Central memory CD8-positive, alpha-beta T cell (primary cell): Measurements from ENCODE around the gene EIPR1.

Source experiments
- ATAC-seq: fragments of 150-1000 bp; cut with Tn5 transposase; replicated peaks from 2 replicates; pipeline ENCODE4 v1.10.0; 2022; ENCODE audit warnings: mild to moderate bottlenecking, moderate FRiP score, moderate number of reproducible peaks; ENCODE audit not compliant: poor library complexity, severe bottlenecking; ENCODE audit errors: extremely low read depth
- DNase-seq, 2 donors: peaks; one replicate each; pipeline ENCODE4 v3.0.0; 2021; ENCODE audit warnings: low spot score in 2 of 2
- H3K27ac Mint-ChIP-seq: one replicate; pipeline ENCODE4 v1.8.0; 2022; ENCODE audit warnings: low read depth, mild to moderate bottlenecking, moderate library complexity, mixed read lengths
- H3K27me3 Mint-ChIP-seq: one replicate; pipeline ENCODE4 v1.8.0; 2022; ENCODE audit warnings: mixed read lengths
- H3K36me3 Mint-ChIP-seq: one replicate; pipeline ENCODE4 v1.8.0; 2022; ENCODE audit warnings: mild to moderate bottlenecking, moderate library complexity, mixed read lengths; ENCODE audit not compliant: insufficient read depth
- H3K4me1 Mint-ChIP-seq: one replicate; pipeline ENCODE4 v1.8.0; 2022; ENCODE audit warnings: mixed read lengths
- H3K4me3 Mint-ChIP-seq: one replicate; pipeline ENCODE4 v1.8.0; 2022; ENCODE audit warnings: mild to moderate bottlenecking, moderate library complexity, mixed read lengths
- H3K9me3 Mint-ChIP-seq: one replicate; pipeline ENCODE4 v1.8.0; 2022; ENCODE audit warnings: mixed read lengths

Gene EIPR1

GRCh38 chr2:3172265-3172935 lies 205.2 kb downstream of the EIPR1 start:
- Mint-ChIP-seq H3K27ac (no peak overlapping the region), H3K9me3 (no peaks in the 10 kb centered on the region), H3K27me3 (no peaks in the 10 kb centered on the region), H3K4me3 (no peak overlapping the region), H3K4me1 (no peaks in the 10 kb centered on the region), H3K36me3 (peaks cover 2% of the 10 kb centered on the region)
- DNase-seq (no peak), ATAC-seq (no peak)

- Mint-ChIP-seq H3K36me3 (peaks cover 2% of the 10 kb centered on the region), H3K4me3 (no peak overlapping the region), H3K27me3 (no peaks in the 10 kb centered on the region), H3K4me1 (no peaks in the 10 kb centered on the region), H3K9me3 (no peaks in the 10 kb centered on the region), H3K27ac (no peak overlapping the region)
- no peak for ATAC-seq
- DNase-seq, result no peak
Observed at GRCh38 chr2:3171564-3172264, 205.9 kb downstream of the EIPR1 start.

- Mint-ChIP-seq H3K36me3 (peaks cover 2% of the 10 kb centered on the region), H3K27ac (no peak overlapping the region), H3K4me3 (no peak overlapping the region), H3K4me1 (no peaks in the 10 kb centered on the region), H3K27me3 (no peaks in the 10 kb centered on the region), H3K9me3 (no peaks in the 10 kb centered on the region)
- no peak for ATAC-seq
- no peak for DNase-seq
Observed at GRCh38 chr2:3170792-3171455, 206.7 kb downstream of the EIPR1 start.

- peaks cover 4% of the 10 kb centered on the region for H3K36me3 Mint-ChIP-seq
- H3K27ac Mint-ChIP-seq, result no peak overlapping the region
Observed at GRCh38 chr2:3169106-3169870, 208.3 kb downstream of the EIPR1 start.

GRCh38 chr2:3168230-3168891 lies 209.3 kb downstream of the EIPR1 start:
- H3K36me3 Mint-ChIP-seq, result peaks cover 4% of the 10 kb centered on the region
- no peaks in the 10 kb centered on the region for H3K27me3 Mint-ChIP-seq
- H3K9me3 Mint-ChIP-seq, result peaks cover 8% of the 10 kb centered on the region
- DNase-seq (no peak), ATAC-seq (no peak)
- no peak overlapping the region for H3K4me3 Mint-ChIP-seq
- no peaks in the 10 kb centered on the region for H3K4me1 Mint-ChIP-seq
- no peak overlapping the region for H3K27ac Mint-ChIP-seq

More at GRCh38 chr2:3169106-3169870, 208.3 kb downstream of the EIPR1 start:
- ATAC-seq (no peak), DNase-seq (no peak)
- peaks cover 5% of the 10 kb centered on the region for H3K9me3 Mint-ChIP-seq
- no peaks in the 10 kb centered on the region for H3K4me1 Mint-ChIP-seq
- no peak overlapping the region for H3K4me3 Mint-ChIP-seq
- no peaks in the 10 kb centered on the region for H3K27me3 Mint-ChIP-seq

- Mint-ChIP-seq H3K27ac (no peak overlapping the region), H3K27me3 (no peaks in the 10 kb centered on the region), H3K9me3 (peaks cover 11% of the 10 kb centered on the region), H3K4me1 (no peaks in the 10 kb centered on the region), H3K4me3 (no peak overlapping the region), H3K36me3 (peaks cover 4% of the 10 kb centered on the region)
- ATAC-seq (no peak), DNase-seq (no peak)
Observed at GRCh38 chr2:3163401-3163800, 214.2 kb downstream of the EIPR1 start.

- H3K27ac Mint-ChIP-seq, result no peak overlapping the region
- peaks cover 11% of the 10 kb centered on the region for H3K9me3 Mint-ChIP-seq
- H3K4me1 Mint-ChIP-seq, result no peaks in the 10 kb centered on the region
- DNase-seq (no peak), ATAC-seq (no peak)
- no peak overlapping the region for H3K4me3 Mint-ChIP-seq
- H3K36me3 Mint-ChIP-seq, result peaks cover 4% of the 10 kb centered on the region
- no peaks in the 10 kb centered on the region for H3K27me3 Mint-ChIP-seq
Observed at GRCh38 chr2:3162442-3163077, 215.1 kb downstream of the EIPR1 start.

GRCh38 chr2:3160751-3161330 lies 216.8 kb downstream of the EIPR1 start:
- Mint-ChIP-seq H3K36me3 (peaks cover 6% of the 10 kb centered on the region), H3K27me3 (no peaks in the 10 kb centered on the region), H3K9me3 (peaks cover 11% of the 10 kb centered on the region), H3K4me3 (no peak overlapping the region), H3K27ac (no peak overlapping the region), H3K4me1 (no peaks in the 10 kb centered on the region)
- no peak for ATAC-seq
- DNase-seq, result no peak

GRCh38 chr2:3159782-3160545 lies 217.7 kb downstream of the EIPR1 start:
- H3K4me1 Mint-ChIP-seq, result no peaks in the 10 kb centered on the region
- DNase-seq, result no peak
- no peak for ATAC-seq
- H3K9me3 Mint-ChIP-seq, result peaks cover 6% of the 10 kb centered on the region
- H3K27me3 Mint-ChIP-seq, result no peaks in the 10 kb centered on the region
- H3K4me3 Mint-ChIP-seq, result no peak overlapping the region
- H3K36me3 Mint-ChIP-seq, result peaks cover 5% of the 10 kb centered on the region
- H3K27ac Mint-ChIP-seq, result no peak overlapping the region

- Mint-ChIP-seq H3K4me1 (no peaks in the 10 kb centered on the region), H3K27ac (no peak overlapping the region), H3K4me3 (no peak overlapping the region), H3K27me3 (no peaks in the 10 kb centered on the region), H3K36me3 (peaks cover 2% of the 10 kb centered on the region), H3K9me3 (peaks cover 5% of the 10 kb centered on the region)
- no peak for DNase-seq
- ATAC-seq, result no peak
Observed at GRCh38 chr2:3154700-3155099, 222.9 kb downstream of the EIPR1 start.

- ATAC-seq (no peak), DNase-seq (no peak)
- Mint-ChIP-seq H3K4me1 (no peaks in the 10 kb centered on the region), H3K27me3 (no peaks in the 10 kb centered on the region), H3K36me3 (peaks cover 2% of the 10 kb centered on the region), H3K4me3 (no peak overlapping the region), H3K9me3 (peaks cover 5% of the 10 kb centered on the region), H3K27ac (no peak overlapping the region)
Observed at GRCh38 chr2:3154146-3154545, 223.5 kb downstream of the EIPR1 start.
